Measurements from ENCODE around the gene SPACA1.

GRCh38 chr6:88048578-88048977 lies 937 bp downstream of the SPACA1 start:
- TF ChIP-seq CTCF (IDR thresholded peaks at IDR 0.05) (no peak), POLR2A (IDR thresholded peaks at IDR 0.05) (no peak)
